ENCODE measurements around the gene ITIH1.

The ITIH1 gene

GRCh38 chr3:52816654-52817053 lies 39.3 kb downstream of the ITIH1 start:
- no peak for DNase-seq (ENCODE audit: low spot score)

- no peak for DNase-seq (ENCODE audit: low spot score)
These were observed 39.8 kb downstream of the ITIH1 start for GRCh38 chr3:52817221-52817620.

DNA sequence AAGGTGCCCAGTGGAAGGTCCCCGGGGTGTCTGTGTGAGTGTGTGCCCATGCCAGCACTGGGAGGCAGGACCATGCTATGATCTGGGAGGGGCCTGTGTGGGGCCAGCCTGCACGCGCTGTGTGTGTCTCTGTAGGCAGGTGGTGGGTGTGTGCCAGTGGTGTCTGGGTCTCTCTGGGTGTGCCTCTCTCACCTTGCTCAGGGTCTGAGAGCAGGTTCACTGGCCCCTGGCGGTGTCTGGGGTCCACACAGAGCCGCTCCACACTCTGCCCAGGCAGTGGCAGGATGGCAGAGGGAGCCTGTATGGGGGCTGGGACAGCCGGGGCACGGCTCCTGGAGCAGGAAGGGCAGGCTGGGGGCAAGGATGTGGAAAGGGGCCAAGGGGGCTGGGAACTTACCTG lies 40.5 kb downstream of the ITIH1 start:
- no peak for DNase-seq (ENCODE audit: low spot score)

DNA sequence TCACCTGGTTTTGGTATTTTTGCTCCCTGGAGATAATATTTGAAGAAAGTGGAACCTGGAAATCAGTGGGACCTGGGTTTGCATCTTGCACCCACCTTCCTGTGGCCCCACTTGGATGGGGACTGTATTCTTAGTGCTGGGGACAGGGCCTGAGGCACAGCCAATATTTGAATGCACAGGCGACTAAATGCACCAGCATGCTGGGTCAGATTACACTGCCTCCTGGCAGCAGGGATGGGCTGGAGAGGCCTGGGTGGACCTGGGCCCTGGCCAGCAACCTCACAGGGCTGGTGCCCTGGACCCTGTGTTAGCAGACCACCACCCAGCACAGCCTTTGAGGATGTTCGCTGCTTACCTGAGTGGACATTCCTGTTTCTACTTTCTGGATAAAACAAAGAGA lies 42.5 kb downstream of the ITIH1 start:
- no peak for DNase-seq (ENCODE audit: low spot score)

DNA sequence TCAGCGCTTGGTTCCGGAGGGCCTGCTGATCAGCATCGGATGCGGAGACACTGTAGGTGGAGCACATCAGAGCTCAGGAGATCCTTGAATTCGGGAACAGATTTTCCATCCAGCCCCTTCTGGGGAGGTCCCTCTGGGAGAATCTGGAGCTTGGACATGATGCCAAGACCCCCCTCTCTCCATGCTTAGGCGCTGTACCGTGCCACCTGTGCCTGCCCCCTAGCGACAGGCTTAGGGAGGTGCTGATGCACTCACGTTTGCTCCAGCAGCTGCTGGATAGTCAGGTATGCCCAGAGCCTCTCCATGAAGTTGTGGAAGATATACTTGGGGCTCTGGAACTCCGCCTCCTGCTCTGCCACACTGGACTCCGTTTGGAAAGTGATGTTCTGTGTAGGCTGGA lies 43.3 kb downstream of the ITIH1 start:
- DNase-seq (ENCODE audit: low spot score), result no peak

DNA sequence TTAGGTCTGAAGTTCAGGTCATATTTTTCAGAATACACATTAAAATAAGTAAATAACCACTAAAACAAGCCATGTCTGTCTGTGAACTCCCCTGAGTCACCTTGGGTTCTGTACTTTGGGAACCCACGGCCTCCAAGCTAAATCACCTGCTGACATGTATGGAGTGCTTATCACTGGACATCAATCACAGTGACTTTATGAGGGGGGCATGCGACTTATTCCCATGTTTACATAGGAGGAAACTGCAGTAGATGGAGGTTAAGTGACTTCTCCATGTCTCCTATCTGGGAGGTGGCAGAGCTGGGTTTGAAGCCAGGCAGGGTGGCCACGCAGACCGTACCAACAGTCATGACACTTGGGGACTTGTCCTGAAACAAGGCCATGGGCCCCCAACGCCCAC lies 45.0 kb downstream of the ITIH1 start:
- DNase-seq (ENCODE audit: low spot score), result no peak

DNA sequence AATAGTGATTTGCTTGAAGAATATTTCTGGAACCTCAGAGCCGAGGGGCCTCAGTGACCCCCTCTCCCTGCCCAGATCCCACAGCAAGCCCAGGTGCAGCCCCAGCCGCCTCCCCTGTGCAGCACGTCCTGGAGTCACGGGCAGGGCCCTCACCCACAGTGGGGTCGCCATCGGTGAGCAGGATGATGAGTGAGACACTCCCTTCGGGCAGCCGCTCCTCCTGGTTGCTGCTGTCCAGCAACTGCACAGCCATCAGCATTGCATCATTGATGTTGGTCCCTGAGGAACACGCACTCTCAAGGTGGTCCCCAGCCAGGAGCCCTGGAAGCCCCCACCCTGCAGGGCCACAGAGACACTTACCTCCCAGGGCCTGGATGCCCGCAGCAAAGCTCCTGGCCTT lies 46.6 kb downstream of the ITIH1 start:
- no peak for DNase-seq (ENCODE audit: low spot score)

DNA sequence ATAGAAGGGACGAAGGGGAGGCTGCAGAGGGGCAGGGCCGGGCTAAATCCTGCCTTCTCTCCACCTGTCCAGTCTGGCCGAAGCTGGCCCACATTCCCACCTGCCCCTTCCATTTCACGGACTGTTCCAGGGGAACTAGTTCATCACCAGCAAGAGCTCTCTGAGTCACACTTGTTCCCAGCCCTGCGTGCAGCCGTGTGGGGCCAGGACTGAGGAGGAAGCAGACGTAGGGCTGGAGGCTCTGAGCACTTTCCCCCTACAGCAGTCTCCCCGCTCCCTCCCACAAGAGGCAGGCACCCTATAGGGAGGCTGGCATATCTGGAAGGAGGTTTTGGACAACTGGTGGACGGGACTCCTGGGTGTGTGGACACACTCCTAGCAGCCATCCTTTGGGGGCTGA lies 50.0 kb downstream of the ITIH1 start:
- DNase-seq (ENCODE audit: low spot score), result no peak

DNA sequence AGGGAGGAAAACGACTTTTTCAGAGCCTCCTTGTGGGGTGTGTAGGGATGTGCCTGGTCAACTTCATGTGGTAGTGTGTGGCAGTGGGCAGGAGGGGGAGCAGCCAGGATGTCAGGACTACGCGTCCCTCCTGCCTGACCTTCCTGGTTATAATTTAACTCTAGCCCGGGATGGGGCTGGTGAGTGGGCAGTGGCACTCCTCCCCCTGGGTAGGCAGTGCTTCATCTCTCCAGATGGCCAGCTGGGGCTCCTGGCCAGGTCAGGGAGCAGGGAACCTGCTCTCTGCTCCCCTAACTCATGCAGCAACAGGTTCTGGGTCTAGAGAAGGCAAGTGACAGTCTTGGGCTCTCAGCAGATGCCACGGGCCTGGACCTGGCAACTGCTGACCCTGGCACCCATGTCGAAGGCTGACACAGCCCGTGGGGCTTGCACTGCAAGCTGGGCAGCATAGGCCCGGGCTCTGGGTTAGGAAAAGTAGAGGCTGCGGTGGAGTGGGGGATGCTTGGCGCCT lies 50.5 kb downstream of the ITIH1 start:
- DNase-seq (ENCODE audit: low spot score), result no peak

- DNase-seq (ENCODE audit: low spot score), result no peak
These were observed 52.1 kb downstream of the ITIH1 start for GRCh38 chr3:52829482-52829881.

DNA sequence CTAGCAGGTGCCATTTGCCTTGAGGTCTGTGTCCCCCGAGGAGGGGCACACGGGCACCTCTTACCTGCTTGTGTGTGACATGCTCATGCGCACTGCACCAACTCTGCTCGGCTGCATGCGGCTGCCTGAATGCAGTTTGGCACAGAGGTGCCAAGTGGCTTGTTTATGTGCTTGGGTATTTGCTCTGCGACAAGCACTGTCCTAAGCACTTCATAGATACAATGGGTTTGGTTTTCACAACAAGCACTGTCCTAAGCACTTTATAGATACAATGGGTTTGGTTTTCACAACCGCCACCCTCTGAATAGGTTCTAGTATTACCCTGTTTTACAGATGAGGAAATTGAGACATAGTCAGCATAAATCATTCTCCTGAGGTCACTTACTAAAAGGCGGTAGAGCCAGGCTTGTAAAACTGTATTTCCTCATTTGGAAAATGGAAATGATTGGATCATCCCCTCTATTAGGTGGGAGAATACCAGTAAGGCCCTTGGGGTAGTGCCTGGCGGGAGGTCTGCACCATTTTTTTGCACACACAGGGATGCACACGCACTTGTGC lies 52.6 kb downstream of the ITIH1 start:
- DNase-seq (ENCODE audit: low spot score), result no peak

GRCh38 chr3:52830535-52831258 lies 53.3 kb downstream of the ITIH1 start, which contains the start of gene ITIH4:
Gene ITIH4, minus strand, starts transcription at chr3:52830672. Its CDS starts 30 bp downstream, at chr3:52830642.
- no peak for DNase-seq (ENCODE audit: low spot score)

GRCh38 chr3:52831500-52832301 lies 54.3 kb downstream of the ITIH1 start:
- DNase-seq (ENCODE audit: low spot score), result peak; percentile 81

GRCh38 chr3:52833202-52833601 lies 55.8 kb downstream of the ITIH1 start:
- DNase-seq (ENCODE audit: low spot score), result no peak

DNA sequence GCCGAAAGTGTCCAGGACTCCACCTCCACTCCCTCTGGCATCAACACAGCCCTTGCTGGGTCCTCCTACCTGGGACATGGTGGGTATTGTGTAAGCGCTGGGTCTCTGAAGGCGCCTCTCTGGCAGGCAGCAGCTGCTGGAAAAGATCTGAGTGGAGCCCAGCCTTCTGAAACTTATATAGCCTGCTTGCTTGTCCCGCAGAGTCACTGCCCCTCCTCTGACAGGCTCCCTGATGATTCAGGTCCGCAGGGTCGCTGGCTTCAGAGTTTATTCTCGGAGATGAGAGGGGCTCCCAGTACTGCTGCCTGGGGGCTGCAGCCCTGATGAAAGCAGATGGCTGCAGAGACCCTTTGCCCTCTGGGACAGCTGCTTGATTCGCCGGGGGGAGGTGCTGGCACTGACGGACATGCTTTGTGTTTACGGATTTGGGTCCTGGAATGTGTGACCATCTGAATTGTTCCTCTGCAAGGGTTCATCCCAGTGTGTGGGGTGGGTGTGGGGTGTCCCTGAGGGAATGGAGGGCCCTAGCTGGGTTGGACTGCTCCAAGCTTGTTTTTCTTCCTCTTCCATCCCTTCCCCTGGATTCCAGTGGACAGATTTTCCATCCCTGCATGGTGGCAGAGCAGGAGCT lies 57.6 kb downstream of the ITIH1 start, which contains the start of gene MUSTN1:
Gene MUSTN1 (minus strand): TSS at position 149 of the 631 bp plus-strand sequence. CDS start 71 bp downstream, at position 78.
- DNase-seq (ENCODE audit: low spot score), result no peak

DNA sequence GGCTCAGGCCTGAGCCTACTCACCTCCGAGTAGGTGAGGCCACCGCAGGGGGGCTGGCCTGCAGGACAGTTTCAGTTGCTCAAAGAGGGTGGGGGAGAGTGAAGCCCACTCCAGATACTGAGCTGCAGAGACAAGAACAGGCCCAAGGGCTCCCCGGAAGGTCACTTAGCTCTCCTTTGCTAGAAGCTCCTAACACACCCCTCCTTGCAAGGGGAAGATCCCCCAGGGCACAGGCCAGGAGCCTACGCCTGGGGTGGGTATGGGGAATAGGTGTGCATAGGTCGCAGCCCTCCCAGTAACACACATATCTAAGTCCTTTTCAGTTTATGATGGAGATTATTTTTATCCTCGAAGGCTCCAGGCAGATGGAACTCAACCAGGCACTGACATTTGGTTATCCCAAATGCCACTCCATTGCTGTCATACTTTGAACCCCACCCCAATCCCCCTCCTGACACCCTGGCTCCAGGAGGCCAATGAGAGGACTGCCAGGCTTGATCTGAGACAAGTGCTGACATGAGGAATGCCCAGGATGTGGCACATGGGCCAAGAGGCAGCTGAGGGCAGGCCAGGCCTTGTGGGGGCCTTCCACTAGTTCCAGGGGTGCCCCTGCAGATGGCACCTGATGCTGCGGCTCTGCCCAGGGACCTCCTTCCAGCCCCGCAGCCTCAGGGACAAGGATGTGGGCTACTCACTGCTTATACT lies 58.5 kb downstream of the ITIH1 start:
- no peak for DNase-seq (ENCODE audit: low spot score)

DNA sequence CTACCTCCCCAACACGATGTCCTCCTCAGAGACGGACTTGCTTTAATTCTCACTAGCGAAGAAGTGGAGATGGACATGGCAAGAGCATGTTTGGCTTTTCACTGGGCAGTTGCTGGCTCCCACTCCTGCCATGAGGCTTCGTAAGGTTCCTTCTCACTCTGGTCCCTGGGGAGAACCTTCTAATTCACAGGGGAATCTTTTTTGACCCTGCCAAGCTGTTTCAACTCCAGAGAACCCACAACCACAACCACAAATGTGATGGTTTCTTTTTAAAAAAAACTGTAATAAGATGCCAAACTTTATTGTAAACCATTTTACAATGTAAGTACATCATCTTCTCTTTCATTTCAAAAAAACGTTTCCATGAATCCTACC lies 59.1 kb downstream of the ITIH1 start:
- DNase-seq (ENCODE audit: low spot score), result no peak

- no peak for DNase-seq (ENCODE audit: low spot score)
These were observed 59.6 kb downstream of the ITIH1 start for GRCh38 chr3:52836986-52837385.

DNA sequence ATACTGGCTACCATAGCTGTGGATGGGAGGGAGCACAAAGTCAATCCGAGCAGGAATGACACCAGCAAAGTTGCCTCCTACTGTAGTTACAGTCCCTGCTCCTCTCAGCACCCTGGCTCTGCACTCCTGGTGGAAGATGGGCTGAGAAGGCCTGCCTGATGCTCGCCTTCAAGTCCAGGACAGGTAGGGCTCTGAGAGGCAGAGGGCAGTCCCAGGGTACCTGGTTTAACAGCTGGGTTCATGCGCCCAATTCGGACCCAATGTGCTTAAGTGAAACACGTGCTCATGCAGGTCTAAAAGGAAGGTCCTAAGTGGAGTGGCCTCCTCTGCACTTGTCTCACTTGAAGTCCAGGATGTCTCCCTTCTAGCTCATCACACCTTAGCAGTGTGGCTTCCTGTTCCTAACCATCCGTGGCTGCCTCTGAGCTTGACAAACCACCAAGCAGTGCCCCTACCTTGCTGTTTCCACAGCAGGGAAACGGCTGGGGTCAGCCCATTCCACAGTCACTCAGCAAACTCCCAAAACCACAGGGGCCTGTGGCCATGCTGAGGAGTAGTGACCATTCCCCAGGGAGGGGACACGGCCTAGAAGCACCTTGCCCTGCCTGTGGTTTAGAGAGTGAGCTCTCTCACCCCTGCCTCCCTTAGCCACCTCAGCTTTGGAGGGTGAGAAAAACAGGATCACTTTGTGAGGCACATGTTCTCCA lies 61.3 kb downstream of the ITIH1 start:
- no peak for DNase-seq (ENCODE audit: low spot score)

DNA sequence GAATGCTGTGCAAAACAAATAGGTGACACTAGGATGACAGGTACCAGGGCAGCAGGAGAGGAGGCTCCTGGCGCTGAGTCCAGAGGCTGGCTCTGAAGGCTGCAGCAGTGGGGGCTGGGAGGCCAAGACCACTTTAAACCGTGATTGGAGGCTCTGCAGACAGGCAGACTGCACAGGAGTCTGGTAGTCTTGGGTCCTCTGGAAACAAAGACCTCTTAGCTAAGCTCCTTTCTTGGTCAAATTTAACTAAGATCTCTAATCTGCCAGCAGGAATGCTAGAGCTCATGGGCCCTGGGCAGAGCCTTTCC lies 61.8 kb downstream of the ITIH1 start:
- no peak for DNase-seq (ENCODE audit: low spot score)

GRCh38 chr3:52839892-52840545 lies 62.6 kb downstream of the ITIH1 start:
- no peak for DNase-seq (ENCODE audit: low spot score)
